Fibroblast of lung (primary cell): Measurements from ENCODE around the gene GMCL1.

Source experiments
- CTCF ChIP-seq, 2 donors: IDR thresholded peaks in 1 of 2; conservative IDR thresholded peaks in 1 of 2; 1 replicate in 1 of 2; 2 replicates in 1 of 2; pipeline ENCODE4 v1.5.1; 2011 to 2012; ENCODE audit warnings: low read length in 2 of 2, control low read depth in 1 of 2, inconsistent platforms in 1 of 2, low read depth in 1 of 2, mild to moderate bottlenecking in 1 of 2
- EZH2 ChIP-seq: IDR thresholded peaks from 2 replicates; pipeline ENCODE4 v1.5.1; 2012; ENCODE audit warnings: low read length, control low read depth, mild to moderate bottlenecking; ENCODE audit errors: missing control alignments

- no peak for TF ChIP-seq CTCF (conservative IDR thresholded peaks at IDR 0.05 in 1 of 2, IDR thresholded peaks at IDR 0.05 in 1 of 2; ENCODE audit: low read depth in 1 of 2, low read length in 2 of 2)
- no peak for TF ChIP-seq EZH2
These were observed 11.5 kb upstream of the GMCL1 start for GRCh38 chr2:69817729-69818501.
